ENCODE measurements around the gene MANF. TPM values are rescaled to one million over a fixed set of nuclear protein-coding genes. Genes with fewer than 3 reads are reported as not detected.
"Not testable (repeated sequence)": the region's sequence is repeated elsewhere in the genome, so short reads cannot be mapped to it uniquely, and the experiment has no call there.

MANF gene
- total RNA-seq, result 32.2 TPM

GRCh38 chr3:51384726-51385473 lies at the start of gene MANF:
TSS of gene MANF (plus strand) at chr3:51385291. CDS start at chr3:51385343, 52 bp downstream.
- peak; percentile 99 for DNase-seq

- DNase-seq, result no peak
Measured at GRCh38 chr3:51336261-51336660, 48.8 kb upstream of the MANF start.

- DNase-seq, result no peak
Measured at GRCh38 chr3:51337666-51338065, 47.4 kb upstream of the MANF start.

GRCh38 chr3:51338632-51339031 lies 46.5 kb upstream of the MANF start:
- no peak for DNase-seq

DNA sequence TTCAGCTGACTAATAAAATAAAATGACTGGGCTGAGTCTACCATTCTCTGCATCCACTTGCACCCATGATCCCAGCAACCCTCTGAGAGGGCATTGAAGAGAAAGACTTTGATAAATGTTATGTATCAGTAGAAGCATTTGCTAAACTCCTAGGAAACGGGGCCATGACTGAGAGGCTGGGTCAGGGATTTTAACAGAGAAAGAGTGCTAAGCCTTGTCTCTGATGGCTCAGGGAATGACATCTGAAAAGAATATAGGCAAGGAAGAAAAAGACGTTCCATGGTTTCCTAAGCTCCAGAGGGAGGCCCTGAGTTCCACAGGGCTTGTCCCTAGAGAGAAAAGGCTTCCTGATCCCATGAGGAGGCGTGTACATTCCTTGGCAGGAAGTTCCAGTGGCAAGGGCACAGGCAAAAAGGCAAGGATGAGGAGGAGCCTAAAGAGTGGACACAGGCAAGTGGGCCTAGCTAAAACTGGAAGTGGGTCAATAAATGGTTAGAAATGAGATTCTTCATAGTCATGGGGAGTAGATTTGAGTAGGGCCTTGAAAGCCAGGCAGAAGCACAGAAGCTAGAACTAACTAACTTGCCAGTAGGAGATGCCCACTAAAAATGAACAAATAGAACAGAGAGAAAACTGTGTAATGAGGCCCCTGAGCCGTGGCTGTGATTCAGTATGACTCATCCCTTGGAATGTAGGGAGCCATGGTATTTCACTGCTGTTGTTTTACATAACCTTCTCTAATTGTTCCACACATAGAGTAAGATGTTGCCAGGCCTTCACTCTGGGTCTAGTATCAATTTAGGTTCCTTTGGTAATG lies 44.9 kb upstream of the MANF start:
- DNase-seq, result no peak

DNA sequence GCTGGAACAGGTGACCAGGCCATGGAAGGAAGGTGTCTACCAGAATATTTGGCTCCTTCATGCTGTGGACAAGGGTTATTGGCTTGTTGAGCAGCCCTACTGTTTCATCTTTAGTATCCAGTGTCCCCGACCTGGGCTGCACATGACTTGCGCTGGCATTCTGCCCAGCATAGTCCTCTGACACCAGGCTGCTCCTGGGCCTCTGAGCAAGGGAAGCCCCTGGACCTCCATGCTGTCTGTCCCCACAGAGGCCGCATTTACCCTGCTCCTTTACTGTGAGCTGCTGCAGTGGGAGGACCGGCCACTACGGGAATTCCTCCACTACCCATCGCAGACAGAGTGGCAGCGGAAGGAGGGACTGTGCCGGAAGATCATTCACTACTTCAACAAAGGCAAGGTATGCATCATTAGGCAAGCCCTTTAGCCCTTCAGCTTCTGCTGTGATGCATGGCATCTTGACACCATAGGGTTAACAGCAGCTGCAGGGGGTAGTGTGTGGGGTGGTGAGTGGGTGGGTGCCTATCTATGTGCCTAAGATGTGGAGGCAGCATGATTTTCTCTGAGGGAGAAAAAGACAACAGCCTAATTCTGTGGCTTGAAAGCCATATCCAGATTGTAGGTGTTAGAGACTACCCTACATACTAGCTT lies 44.0 kb upstream of the MANF start:
- no peak for DNase-seq

DNA sequence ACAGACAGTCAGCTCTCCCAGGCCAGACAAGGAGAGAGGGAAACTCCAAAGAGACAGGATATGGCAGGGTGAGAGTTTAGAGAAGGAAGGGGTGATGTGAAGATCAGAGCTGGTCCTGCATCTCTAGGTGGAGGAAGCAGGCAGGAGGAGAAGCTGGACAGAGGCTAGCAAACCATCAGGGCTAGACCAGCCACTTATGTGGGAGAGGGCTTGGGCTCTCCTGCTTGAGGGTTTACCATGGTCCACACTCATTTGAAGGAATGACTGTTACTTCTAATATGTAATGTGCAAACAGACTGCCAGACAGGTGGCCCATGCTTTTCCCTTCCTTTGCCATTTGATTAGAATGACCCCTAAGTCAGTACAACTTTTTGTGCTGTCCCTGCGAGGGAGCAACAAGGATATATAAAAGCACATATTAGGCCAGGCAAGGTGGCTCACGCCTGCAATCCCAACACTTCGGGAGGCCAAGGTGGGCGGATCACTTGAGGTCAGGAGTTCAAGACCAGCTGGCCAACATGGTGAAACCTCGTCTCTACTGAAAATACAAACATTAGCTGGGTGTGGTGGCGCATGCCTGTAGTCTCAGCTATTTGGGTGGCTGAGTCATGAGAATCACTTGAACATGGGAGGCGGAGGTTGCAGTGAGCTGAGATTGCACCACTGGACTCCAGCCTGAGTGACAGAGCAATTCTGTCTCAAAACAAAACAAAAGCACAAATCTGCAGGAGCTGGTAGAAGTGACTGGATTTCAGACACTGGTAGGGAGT lies 41.0 kb upstream of the MANF start:
- no peak for DNase-seq

- DNase-seq, result no peak
Measured at GRCh38 chr3:51350751-51351150, 34.3 kb upstream of the MANF start.

- DNase-seq, result no peak
Measured at GRCh38 chr3:51353131-51353530, 32.0 kb upstream of the MANF start.

DNA sequence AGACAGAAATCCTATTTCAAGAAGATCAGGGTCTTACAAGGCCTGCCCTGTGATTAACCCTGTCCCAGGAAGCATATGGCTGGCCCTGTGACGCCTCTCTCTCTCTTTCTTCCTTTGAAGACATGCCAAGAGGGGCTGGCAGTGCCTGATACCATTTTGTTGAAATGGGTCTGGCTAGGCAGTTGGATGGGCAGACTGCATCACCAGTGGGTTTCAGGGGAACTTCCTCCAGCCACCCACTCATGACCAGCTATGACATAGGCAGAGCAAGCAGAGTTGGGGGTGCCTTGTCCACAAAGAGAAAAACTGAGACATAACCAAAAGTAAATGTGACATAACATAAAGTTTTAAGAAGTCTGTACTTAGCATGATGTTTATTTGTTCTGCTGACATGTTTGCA lies 31.4 kb upstream of the MANF start:
- DNase-seq, result no peak

GRCh38 chr3:51354172-51354571 lies 30.9 kb upstream of the MANF start:
- DNase-seq, result no peak

DNA sequence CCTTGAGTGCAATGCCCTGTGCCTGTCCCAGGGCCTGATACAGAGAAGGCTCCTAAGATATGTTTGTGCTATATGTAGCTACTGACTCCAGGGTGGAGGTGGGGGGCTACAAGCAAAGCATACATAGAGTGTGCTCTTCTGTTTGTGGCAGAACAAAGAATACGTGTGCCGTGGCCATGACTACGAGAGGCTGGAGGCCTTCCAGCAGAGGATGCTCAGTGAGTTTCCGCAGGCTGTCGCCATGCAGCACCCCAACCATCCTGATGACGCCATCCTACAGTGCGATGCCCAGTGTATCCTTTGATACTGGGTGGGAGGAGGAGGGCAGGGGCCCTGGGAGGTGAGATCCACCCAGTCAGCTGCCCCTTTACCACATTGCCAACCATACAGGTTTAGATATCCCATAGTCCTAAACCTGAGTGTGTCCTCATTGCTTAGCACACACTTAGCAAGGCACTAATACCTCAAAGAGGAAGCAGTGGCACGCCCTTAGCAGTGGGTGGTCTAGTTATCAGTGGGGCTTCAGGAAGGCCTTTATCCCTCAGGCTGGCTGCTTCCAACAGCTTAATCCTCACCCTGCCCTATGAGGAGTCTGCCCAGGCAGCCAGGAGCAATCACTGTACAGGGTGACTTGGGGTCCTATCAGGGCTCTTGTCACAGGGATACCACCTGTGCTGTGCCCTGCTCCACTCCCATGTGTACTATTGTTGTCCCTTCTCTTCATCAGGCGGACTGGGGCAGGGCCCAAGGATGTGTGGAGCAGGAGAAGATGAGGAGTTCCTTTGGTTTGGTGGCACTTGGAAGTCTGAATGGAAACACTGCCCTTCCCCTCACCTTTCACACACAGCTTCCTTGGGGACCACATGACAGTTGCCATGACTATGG lies 30.1 kb upstream of the MANF start:
- DNase-seq, result no peak

- no peak for DNase-seq
Measured at GRCh38 chr3:51355891-51356578, 29.1 kb upstream of the MANF start.

DNA sequence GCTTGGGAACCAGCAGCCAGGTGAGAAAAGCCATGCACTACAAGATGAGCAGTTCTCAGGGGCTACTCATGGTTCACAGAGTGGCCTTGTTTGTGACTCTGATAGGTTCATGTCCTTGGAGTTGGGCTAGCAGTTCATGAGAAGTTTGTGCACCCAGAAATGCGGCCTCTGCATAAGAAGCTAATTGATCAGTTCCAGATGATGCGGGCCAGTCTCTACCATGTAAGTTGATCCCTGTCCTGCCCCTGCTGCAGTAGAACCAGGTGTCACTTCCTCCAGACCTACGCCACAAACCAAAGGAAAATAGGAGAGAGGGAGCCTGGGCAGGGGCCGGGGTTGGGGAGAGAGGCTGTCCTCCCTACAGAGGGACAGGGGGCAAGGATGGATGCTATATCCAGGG lies 27.2 kb upstream of the MANF start:
- DNase-seq, result no peak

DNA sequence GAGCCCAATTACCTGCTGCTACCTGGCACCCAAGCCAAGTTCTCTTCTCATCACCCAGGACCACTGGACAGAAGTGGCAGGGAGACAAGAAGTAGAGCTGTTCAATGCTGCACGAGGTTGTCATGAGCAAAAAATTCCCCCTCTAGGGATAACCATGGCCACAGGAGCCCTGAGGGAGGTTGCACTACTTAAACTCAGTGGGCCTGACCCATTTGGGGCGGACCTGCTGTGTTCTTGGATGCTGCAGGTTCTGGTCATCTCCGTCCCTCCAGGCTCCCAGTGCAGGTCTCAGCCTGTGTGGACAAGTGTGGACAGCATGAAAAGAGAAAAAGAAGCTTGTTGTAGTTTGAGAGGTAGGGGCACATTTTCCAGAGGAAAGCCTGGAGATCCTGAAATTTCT lies 26.1 kb upstream of the MANF start:
- DNase-seq, result no peak

DNA sequence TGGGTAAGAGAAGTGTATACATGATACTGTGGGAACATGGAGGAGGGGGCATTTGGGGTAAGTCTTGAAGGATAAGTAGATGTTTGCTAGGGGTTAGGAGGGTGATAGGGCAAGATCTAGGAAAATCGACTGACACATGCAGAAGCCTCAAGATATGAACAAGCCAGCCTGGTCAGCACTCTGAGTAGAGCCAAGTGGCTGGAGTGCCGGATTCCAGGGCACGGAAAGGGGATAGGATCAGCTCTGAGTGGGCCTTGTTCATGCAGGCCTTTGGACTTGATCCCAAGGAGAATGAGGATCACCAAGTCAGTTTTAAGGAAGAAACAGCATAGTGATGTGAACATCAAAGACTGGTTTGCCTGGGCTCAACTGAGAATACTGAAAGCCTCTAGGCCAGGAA lies 24.3 kb upstream of the MANF start:
- DNase-seq, result no peak

DNA sequence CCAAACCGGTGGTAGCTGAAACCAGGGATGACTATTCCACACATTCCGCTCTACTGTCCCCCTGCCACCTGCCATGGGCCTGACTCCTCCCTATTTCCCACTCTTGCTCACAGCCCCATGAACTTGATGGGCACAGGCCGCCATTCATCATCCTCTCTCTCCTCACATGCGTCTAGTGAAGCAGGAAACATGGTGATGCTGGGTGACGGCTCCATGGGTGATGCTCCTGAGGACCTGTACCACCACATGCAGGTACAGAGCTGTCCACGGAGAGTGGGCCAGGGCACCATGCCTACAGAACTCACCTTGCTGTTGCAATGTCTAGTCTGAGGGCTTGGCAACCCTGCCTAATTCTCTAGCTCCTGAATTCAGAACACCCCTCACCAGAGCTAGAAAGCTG lies 23.3 kb upstream of the MANF start:
- DNase-seq, result no peak

DNA sequence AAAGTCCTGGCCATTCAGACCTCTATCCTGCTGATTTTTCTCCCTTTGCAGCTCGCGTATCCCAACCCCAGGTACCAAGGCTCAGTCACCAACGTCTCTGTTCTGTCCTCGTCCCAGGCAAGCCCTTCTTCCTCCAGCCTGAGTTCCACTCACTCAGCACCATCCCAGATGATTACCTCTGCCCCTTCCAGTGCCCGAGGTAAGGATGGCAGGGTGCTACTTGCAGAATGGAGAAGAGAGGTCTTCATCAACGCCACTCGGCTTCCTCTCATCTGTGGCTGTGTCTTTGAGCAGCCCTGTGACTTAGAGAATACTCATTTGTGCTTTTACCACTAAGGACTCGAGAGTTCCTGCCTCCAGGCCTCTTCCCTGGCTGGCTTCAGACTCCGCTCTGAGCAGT lies 22.6 kb upstream of the MANF start:
- no peak for DNase-seq

DNA sequence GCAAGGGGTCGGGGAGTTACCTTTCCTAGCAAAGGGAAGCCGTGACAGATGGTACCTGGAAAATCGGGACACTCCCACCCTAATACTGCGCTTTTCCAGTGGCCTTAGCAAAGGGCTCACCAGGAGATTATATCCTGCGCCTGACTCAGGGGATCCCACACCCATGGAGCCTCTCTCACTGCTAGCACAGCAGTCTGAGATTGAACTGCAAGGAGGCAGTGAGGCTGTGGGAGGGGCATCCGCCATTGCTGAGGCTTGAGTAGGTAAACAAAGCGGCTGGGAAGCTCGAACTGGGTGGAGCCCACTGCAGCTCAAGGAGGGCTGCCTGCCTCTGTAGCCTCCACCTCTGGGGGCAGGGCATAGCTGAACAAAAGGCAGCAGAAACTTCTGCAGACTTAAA lies 16.8 kb upstream of the MANF start:
- DNase-seq, result not testable (repeated sequence)

DNA sequence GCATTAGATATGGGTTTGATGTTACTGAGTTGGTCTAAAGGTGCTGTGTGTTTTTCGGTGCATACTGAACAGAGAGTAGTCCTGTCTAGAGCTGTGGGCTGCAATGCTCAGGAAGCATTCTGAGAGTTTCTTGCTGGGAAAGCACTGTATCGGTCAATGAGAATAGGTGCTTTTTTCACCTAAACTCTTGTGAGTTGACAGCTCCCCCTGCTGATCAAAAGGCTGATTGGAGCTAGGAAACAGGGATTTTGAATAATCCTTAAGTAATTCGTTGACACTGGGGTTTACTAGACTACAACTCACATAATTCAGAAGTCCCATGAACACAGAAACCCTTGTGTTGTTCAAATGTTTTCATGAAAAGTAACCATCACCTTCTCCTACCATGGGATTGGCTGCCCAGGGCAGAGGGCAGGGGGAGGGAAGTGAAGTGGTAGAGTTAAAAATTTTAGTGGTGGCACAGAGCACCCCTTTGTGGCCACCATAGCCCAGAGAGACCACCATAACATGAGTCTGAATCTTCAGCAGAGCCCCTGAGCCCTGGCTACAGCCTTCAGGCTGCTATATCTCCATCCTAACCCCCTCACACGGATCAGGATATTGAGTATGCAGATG lies 13.0 kb upstream of the MANF start:
- no peak for DNase-seq

Measured in skin of body (tissue), 2 donors.